Mammary epithelial cell (primary cell): ENCODE data around the gene NPIPA5.
"Not testable (repeated sequence)": the region's sequence is repeated elsewhere in the genome, so short reads cannot be mapped to it uniquely, and the experiment has no call there.

Experiments used
- CTCF ChIP-seq, 2 donors: IDR thresholded peaks in 1 of 2; conservative IDR thresholded peaks in 1 of 2; 2 replicates each; pipeline ENCODE4 v1.5.1; 2011 to 2012; ENCODE audit warnings: inconsistent platforms in 2 of 2, low read length in 2 of 2, mild to moderate bottlenecking in 2 of 2, control low read depth in 1 of 2, low read depth in 1 of 2; ENCODE audit not compliant: insufficient read depth in 1 of 2; ENCODE audit errors: extremely low read depth in 1 of 2
- EZH2 ChIP-seq: IDR thresholded peaks from 2 replicates; pipeline ENCODE4 v1.6.1; 2012; ENCODE audit warnings: low read length, inconsistent platforms, borderline replicate concordance

GRCh38 chr16:15382810-15383209 is 4.7 kb upstream of the NPIPA5 start:
- TF ChIP-seq CTCF (conservative IDR thresholded peaks at IDR 0.05 in 1 of 2, IDR thresholded peaks at IDR 0.05 in 1 of 2; ENCODE audit: extremely low read depth in 1 of 2, insufficient read depth in 1 of 2, low read depth in 1 of 2, low read length in 2 of 2); EZH2: not testable (repeated sequence)
